ENCODE data around the gene SYCP3. TPM values are rescaled to one million over a fixed set of nuclear protein-coding genes. Genes with fewer than 3 reads are reported as not detected.

The SYCP3 gene
- total and polyA plus RNA-seq, 2 of the 13 experiments (the other 11 are each of a cell fraction or from before 2014, with no cell fraction given) = not detected

DNA sequence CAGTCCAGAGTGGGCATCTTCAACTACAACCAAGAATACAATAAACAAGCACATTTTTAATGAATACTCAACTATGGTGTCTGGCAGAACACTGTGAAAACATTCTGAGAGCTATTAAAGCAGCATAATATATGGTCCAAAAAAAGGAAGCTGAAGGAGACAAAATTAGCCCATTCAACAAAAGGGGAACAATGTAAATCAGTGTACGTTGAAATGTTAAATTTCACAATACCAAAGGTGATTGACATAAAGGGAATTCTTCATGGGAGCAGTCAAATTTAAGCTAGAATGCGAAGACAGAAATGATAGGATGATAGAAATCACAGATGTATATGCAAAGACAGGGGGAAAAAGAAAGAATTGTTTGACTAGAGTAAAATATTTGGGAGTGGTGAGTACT lies 41.3 kb upstream of the SYCP3 start:
- Histone ChIP-seq H3K79me2 (ENCODE audit: insufficient read depth, low read length) (no peaks in the 10 kb centered on the region), H3K27me3 (ENCODE audit: control insufficient read depth in 1 of 2, insufficient read depth in 2 of 2, low read length in 2 of 2) (no peaks in the 10 kb centered on the region), H3K9me3 (ENCODE audit: low read length) (no peaks in the 10 kb centered on the region), H4K20me1 (ENCODE audit: insufficient read depth, low read length) (no peaks in the 10 kb centered on the region), H3K27ac (ENCODE audit: extremely low read length, insufficient read depth, low read length) (no peak overlapping the region), H3K4me1 (ENCODE audit: insufficient read depth, low read length) (peaks cover 14% of the 10 kb centered on the region; the same call in 1 of the 2 replicates), H3K4me2 (ENCODE audit: low read depth, low read length) (no peak overlapping the region), H2AFZ (ENCODE audit: low read length) (no peak overlapping the region), H3K4me3 (replicated peaks in 1 of 3; ENCODE audit: insufficient read depth in 1 of 3, low read depth in 2 of 3, low read length in 3 of 3) (no peak overlapping the region), H3K9ac (ENCODE audit: insufficient read depth, low read depth, low read length) (no peak overlapping the region), H3K36me3 (replicated peaks in 1 of 2; ENCODE audit: control insufficient read depth in 1 of 2, insufficient read depth in 2 of 2, low read length in 2 of 2) (peaks cover 0 to 1% of the 10 kb centered on the region in 2 experiments; a peak in 2 of 5 replicates)
- POLR2A ChIA-PET = no interaction called here
- in situ Hi-C loops (cut with HindIII; ENCODE audit: extremely low pct_ligation_motif_present, low pct_unique_long_range_greater_than_20kb) (no loop called here), intact Hi-C loops (cut with micrococcal nuclease; ENCODE audit: unreplicated experiment) (no loop called here)
- DNase-seq (ENCODE audit: low spot score) (no peak), ATAC-seq (no peak), FAIRE-seq (no peak)
- TF ChIP-seq DR1 (CRISPR knock-in tag; IDR thresholded peaks at IDR 0.05) (no peak), ATF7 (IDR thresholded peaks at IDR 0.05) (no peak), ATF7 (CRISPR knock-in tag; IDR thresholded peaks at IDR 0.05) (no peak), HDAC1 (CRISPR knock-in tag; IDR thresholded peaks at IDR 0.05) (no peak)
- TF ChIP-seq, protein P1, sequence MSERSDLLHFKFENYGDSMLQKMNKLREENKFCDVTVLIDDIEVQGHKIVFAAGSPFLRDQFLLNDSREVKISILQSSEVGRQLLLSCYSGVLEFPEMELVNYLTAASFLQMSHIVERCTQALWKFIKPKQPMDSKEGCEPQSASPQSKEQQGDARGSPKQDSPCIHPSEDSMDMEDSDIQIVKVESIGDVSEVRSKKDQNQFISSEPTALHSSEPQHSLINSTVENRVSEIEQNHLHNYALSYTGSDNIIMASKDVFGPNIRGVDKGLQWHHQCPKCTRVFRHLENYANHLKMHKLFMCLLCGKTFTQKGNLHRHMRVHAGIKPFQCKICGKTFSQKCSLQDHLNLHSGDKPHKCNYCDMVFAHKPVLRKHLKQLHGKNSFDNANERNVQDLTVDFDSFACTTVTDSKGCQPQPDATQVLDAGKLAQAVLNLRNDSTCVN (CRISPR knock-in tag; IDR thresholded peaks at IDR 0.05; ENCODE audit: borderline replicate concordance) = no peak
- 96% methylated on average over 2 of the region's 2 CpGs for WGBS (ENCODE audit: low lambda C conversion rate)
- CTCF ChIA-PET (ENCODE audit: low intra/inter-chr PET ratio, low total read pairs) = no interaction called here
- no TSS peak for BruUV-seq (replicated peaks)

DNA sequence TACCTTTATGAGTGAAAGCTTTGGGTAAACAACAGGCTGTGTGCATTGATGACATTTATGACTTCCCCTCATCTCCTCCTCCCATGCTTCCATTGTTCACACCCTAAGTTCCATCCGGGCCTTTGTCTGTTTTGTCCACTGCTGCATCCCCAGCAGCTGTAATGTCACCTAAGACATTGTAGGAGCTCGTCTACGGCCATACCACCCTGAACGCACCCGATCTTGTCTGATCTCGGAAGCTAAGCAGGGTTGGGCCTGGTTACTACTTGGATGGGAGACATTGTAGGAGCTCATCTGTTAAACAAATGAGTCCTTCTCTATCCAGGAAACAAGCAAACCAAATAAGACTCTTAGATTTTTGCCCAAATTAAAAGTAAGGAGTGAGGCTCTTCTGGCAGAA lies 40.4 kb upstream of the SYCP3 start:
- Histone ChIP-seq H3K79me2 (ENCODE audit: insufficient read depth, low read length) (no peaks in the 10 kb centered on the region), H4K20me1 (ENCODE audit: insufficient read depth, low read length) (no peaks in the 10 kb centered on the region), H3K27ac (ENCODE audit: extremely low read length, insufficient read depth, low read length) (no peak overlapping the region), H2AFZ (ENCODE audit: low read length) (no peak overlapping the region), H3K4me3 (replicated peaks in 1 of 3; ENCODE audit: insufficient read depth in 1 of 3, low read depth in 2 of 3, low read length in 3 of 3) (no peak overlapping the region), H3K36me3 (replicated peaks in 1 of 2; ENCODE audit: control insufficient read depth in 1 of 2, insufficient read depth in 2 of 2, low read length in 2 of 2) (peaks cover 0 to 1% of the 10 kb centered on the region in 2 experiments; a peak in 2 of 5 replicates), H3K9me3 (ENCODE audit: low read length) (no peaks in the 10 kb centered on the region), H3K4me2 (ENCODE audit: low read depth, low read length) (no peak overlapping the region), H3K9ac (ENCODE audit: insufficient read depth, low read depth, low read length) (no peak overlapping the region), H3K27me3 (ENCODE audit: control insufficient read depth in 1 of 2, insufficient read depth in 2 of 2, low read length in 2 of 2) (no peaks in the 10 kb centered on the region), H3K4me1 (ENCODE audit: insufficient read depth, low read length) (peaks cover 14% of the 10 kb centered on the region; the same call in 1 of the 2 replicates)
- no peak for DNase-seq (ENCODE audit: low spot score)
- WGBS (ENCODE audit: low lambda C conversion rate) = 93% methylated on average over 6 of the region's 6 CpGs
- no peak for FAIRE-seq
- no peak for ATAC-seq
- intact Hi-C loops (cut with micrococcal nuclease; ENCODE audit: unreplicated experiment) = no loop called here
- TF ChIP-seq ZNF7 (CRISPR knock-in tag; IDR thresholded peaks at IDR 0.05) (no peak), RAD21 (CRISPR knock-in tag; IDR thresholded peaks at IDR 0.05) (no peak), HOXA7 (CRISPR knock-in tag; IDR thresholded peaks at IDR 0.05) (no peak), ZFP90 (CRISPR knock-in tag; IDR thresholded peaks at IDR 0.05; ENCODE audit: borderline replicate concordance) (no peak), CREBL2 (CRISPR knock-in tag; IDR thresholded peaks at IDR 0.05; ENCODE audit: borderline replicate concordance) (no peak), JUNB (CRISPR knock-in tag; IDR thresholded peaks at IDR 0.05; ENCODE audit: borderline replicate concordance) (no peak), ZNF75D (CRISPR knock-in tag; IDR thresholded peaks at IDR 0.05; ENCODE audit: borderline replicate concordance) (no peak), ZNF432 (CRISPR knock-in tag; IDR thresholded peaks at IDR 0.05; ENCODE audit: borderline replicate concordance) (no peak), SIX1 (CRISPR knock-in tag; IDR thresholded peaks at IDR 0.05; ENCODE audit: borderline replicate concordance) (no peak), ZNF547 (CRISPR knock-in tag; IDR thresholded peaks at IDR 0.05) (no peak)
- TF ChIP-seq, protein P2, sequence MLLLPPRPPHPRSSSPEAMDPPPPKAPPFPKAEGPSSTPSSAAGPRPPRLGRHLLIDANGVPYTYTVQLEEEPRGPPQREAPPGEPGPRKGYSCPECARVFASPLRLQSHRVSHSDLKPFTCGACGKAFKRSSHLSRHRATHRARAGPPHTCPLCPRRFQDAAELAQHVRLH (CRISPR knock-in tag; IDR thresholded peaks at IDR 0.05; ENCODE audit: borderline replicate concordance, low read depth) = no peak
- CTCF ChIA-PET (ENCODE audit: low intra/inter-chr PET ratio, low total read pairs) = no interaction called here
- POLR2A ChIA-PET = no interaction called here
- in situ Hi-C loops (cut with HindIII; ENCODE audit: extremely low pct_ligation_motif_present, low pct_unique_long_range_greater_than_20kb) = no loop called here
- no TSS peak for BruUV-seq (replicated peaks)
